Ectodermal cell (in vitro differentiated cells): Measurements from ENCODE around the gene SRSF2.
"Not testable (repeated sequence)": the region's sequence is repeated elsewhere in the genome, so short reads cannot be mapped to it uniquely, and the experiment has no call there.

Source experiments
- H3K27ac ChIP-seq: 2 replicates; pipeline ENCODE4 v1.7.0; 2013; ENCODE audit warnings: mild to moderate bottlenecking, low read depth, low read length; ENCODE audit not compliant: insufficient read depth, poor library complexity, severe bottlenecking
- H3K27me3 ChIP-seq: 2 replicates; pipeline ENCODE4 v1.7.0; 2013; ENCODE audit warnings: mild to moderate bottlenecking, low read length; ENCODE audit not compliant: insufficient read depth, control insufficient read depth, poor library complexity, severe bottlenecking
- H3K36me3 ChIP-seq: one replicate; pipeline ENCODE4 v1.7.0; 2013; ENCODE audit warnings: low read length; ENCODE audit not compliant: control insufficient read depth, insufficient read depth
- H3K4me1 ChIP-seq: one replicate; pipeline ENCODE4 v1.7.0; 2013; ENCODE audit warnings: low read length; ENCODE audit not compliant: control insufficient read depth, insufficient read depth
- H3K4me3 ChIP-seq: 2 replicates; pipeline ENCODE4 v1.7.0; 2013; ENCODE audit warnings: low read depth, low read length, control low read depth; ENCODE audit not compliant: insufficient read depth
- H3K9me3 ChIP-seq: 2 replicates; pipeline ENCODE4 v1.7.0; 2013; ENCODE audit warnings: mild to moderate bottlenecking, low read length, moderate library complexity; ENCODE audit not compliant: control insufficient read depth
- WGBS, 2 experiments: methylation state at CpG; one replicate each; pipeline ENCODE4 v1.1.7; 2013; ENCODE audit warnings: missing lambda C conversion rate in 2 of 2; 5-methylcytosine and 5-hydroxymethylcytosine counted together

The SRSF2 gene

GRCh38 chr17:76731800-76732733, 5.1 kb downstream of the SRSF2 start:
- peaks cover 16% of the 10 kb centered on the region for H3K4me1 ChIP-seq
- not testable (repeated sequence) for H3K4me3 ChIP-seq, H3K27ac ChIP-seq, H3K9me3 ChIP-seq, H3K27me3 ChIP-seq
- WGBS, 2 experiments: 91 to 95% methylated on average over 13 of the region's 13 CpGs
- H3K36me3 ChIP-seq: peaks cover 34% of the 10 kb centered on the region

- 87 to 90% methylated on average over 18 of the region's 18 CpGs for WGBS, 2 experiments
- Histone ChIP-seq H3K9me3 (no peaks in the 10 kb centered on the region), H3K4me1 (peaks cover 5% of the 10 kb centered on the region), H3K36me3 (peaks cover 19% of the 10 kb centered on the region), H3K27me3 (no peaks in the 10 kb centered on the region), H3K4me3 (peak overlapping the region; percentile 77), H3K27ac (no peak overlapping the region)
Observed at GRCh38 chr17:76727745-76728456, 9.2 kb downstream of the SRSF2 start.

GRCh38 chr17:76726776-76727718, 10.1 kb downstream of the SRSF2 start, which contains the start of gene METTL23:
Gene METTL23, plus strand, starts transcription at chr17:76726839. Its CDS starts 2,872 bp downstream, at chr17:76729711.
- Histone ChIP-seq H3K27me3 (no peaks in the 10 kb centered on the region), H3K4me1 (peaks cover 5% of the 10 kb centered on the region), H3K27ac (peak within 1 kb of the TSS; percentile 98), H3K9me3 (no peaks in the 10 kb centered on the region), H3K36me3 (peaks cover 13% of the 10 kb centered on the region), H3K4me3 (peak within 1 kb of the TSS; percentile 77)
- 4% methylated on average over 71 of the region's 71 CpGs for WGBS, 2 experiments

- H3K36me3 ChIP-seq: peaks cover 6% of the 10 kb centered on the region
- H3K4me3 ChIP-seq: peak within 1 kb of the TSS; percentile 77
- WGBS, 2 experiments: 0% methylated on average over 60 of the region's 60 CpGs
- H3K9me3 ChIP-seq: no peaks in the 10 kb centered on the region
- no peaks in the 10 kb centered on the region for H3K27me3 ChIP-seq
- peaks cover 5% of the 10 kb centered on the region for H3K4me1 ChIP-seq
- peak within 1 kb of the TSS; percentile 98 for H3K27ac ChIP-seq
Observed at GRCh38 chr17:76726231-76726775, 10.8 kb downstream of the SRSF2 start, which contains the start of gene JMJD6. Gene JMJD6, minus strand, starts transcription at chr17:76726606. Its CDS starts 131 bp downstream, at chr17:76726475.

GRCh38 chr17:76725580-76726230, 11.4 kb downstream of the SRSF2 start:
- H3K4me3 ChIP-seq: peak overlapping the region; percentile 77
- 17 to 18% methylated on average over 38 of the region's 38 CpGs for WGBS, 2 experiments
- H3K4me1 ChIP-seq: peaks cover 5% of the 10 kb centered on the region
- peak overlapping the region; percentile 98 for H3K27ac ChIP-seq
- H3K27me3 ChIP-seq: no peaks in the 10 kb centered on the region
- peaks cover 5% of the 10 kb centered on the region for H3K36me3 ChIP-seq
- H3K9me3 ChIP-seq: no peaks in the 10 kb centered on the region

GRCh38 chr17:76723812-76724211, 13.3 kb downstream of the SRSF2 start:
- H3K27me3 ChIP-seq: no peaks in the 10 kb centered on the region
- H3K9me3 ChIP-seq: no peaks in the 10 kb centered on the region
- H3K36me3 ChIP-seq: peaks cover 20% of the 10 kb centered on the region
- no peak overlapping the region for H3K27ac ChIP-seq
- no peak overlapping the region for H3K4me3 ChIP-seq
- H3K4me1 ChIP-seq: peaks cover 5% of the 10 kb centered on the region
- WGBS, 2 experiments: 95 to 98% methylated on average over 9 of the region's 9 CpGs

- 93 to 97% methylated on average over 8 of the region's 8 CpGs for WGBS, 2 experiments
- peaks cover 29% of the 10 kb centered on the region for H3K36me3 ChIP-seq
Observed at GRCh38 chr17:76722977-76723376, 14.2 kb downstream of the SRSF2 start.

GRCh38 chr17:76722279-76722678, 14.9 kb downstream of the SRSF2 start:
- Histone ChIP-seq H3K27me3 (no peaks in the 10 kb centered on the region), H3K27ac (no peak overlapping the region), H3K4me1 (peaks cover 5% of the 10 kb centered on the region), H3K4me3 (no peak overlapping the region), H3K36me3 (peaks cover 33% of the 10 kb centered on the region), H3K9me3 (no peaks in the 10 kb centered on the region)
- WGBS, 2 experiments: 94% methylated on average over 8 of the region's 8 CpGs

More at GRCh38 chr17:76722977-76723376, 14.2 kb downstream of the SRSF2 start:
- H3K27ac ChIP-seq, H3K4me1 ChIP-seq, H3K4me3 ChIP-seq, H3K9me3 ChIP-seq, H3K27me3 ChIP-seq: not testable (repeated sequence)

- Histone ChIP-seq H3K9me3 (no peaks in the 10 kb centered on the region), H3K27ac (no peak overlapping the region), H3K27me3 (no peaks in the 10 kb centered on the region), H3K4me3 (no peak overlapping the region), H3K36me3 (peaks cover 36% of the 10 kb centered on the region), H3K4me1 (peaks cover 5% of the 10 kb centered on the region)
- WGBS, 2 experiments: 95 to 98% methylated on average over 10 of the region's 10 CpGs
Observed at GRCh38 chr17:76721463-76721862, 15.7 kb downstream of the SRSF2 start.
